Epithelial cell of proximal tubule (primary cell): ENCODE results near the gene MARK4. TPM values are rescaled to one million over a fixed set of nuclear protein-coding genes. Genes with fewer than 3 reads are reported as not detected.
"Not testable (repeated sequence)": the region's sequence is repeated elsewhere in the genome, so short reads cannot be mapped to it uniquely, and the experiment has no call there.

Experiments used
- DNase-seq: peaks from one replicate; pipeline ENCODE4 v3.0.0-alpha.2; 2011; ENCODE audit warnings: low read depth
- H3K4me3 ChIP-seq: 2 replicates; pipeline ENCODE4 v1.5.1; 2011; ENCODE audit warnings: low read depth, mild to moderate bottlenecking, low read length
- total RNA-seq: library from RNA; depleted of rRNA; stranded (reverse); fragments of >200 nt; gene quantifications from 2 replicates; pipeline ENCODE4 v1.2.3, GENCODE V29; 2015
- TF ChIP-seq, protein P1 (sequence below): conservative IDR thresholded peaks from 2 replicates; pipeline ENCODE4 v1.5.1; 2012; ENCODE audit warnings: low read depth, mild to moderate bottlenecking, low read length

The MARK4 gene
- total RNA-seq, 1 donor from 2014 or later = 12.6 TPM

DNA sequence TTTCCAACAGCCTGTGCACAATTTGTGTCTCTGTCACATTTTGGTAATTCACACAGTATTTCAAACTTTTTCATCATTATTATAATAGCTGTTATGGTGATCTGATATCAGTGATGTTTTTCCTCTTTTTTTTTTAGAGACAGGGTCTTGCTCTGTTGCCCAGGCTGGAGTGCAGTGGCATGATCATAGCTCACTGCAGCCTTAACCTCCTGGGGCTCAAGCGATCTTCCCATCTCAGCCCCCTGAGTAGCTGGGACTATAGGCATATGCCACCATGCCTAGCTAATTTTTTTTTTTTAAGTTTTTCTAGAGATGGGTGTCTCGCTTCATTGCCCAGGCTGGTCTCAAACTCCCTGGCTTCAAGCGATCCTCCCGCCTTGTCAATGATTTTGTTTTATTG, 5.8 kb downstream of the MARK4 start:
- TF ChIP-seq, protein P1, sequence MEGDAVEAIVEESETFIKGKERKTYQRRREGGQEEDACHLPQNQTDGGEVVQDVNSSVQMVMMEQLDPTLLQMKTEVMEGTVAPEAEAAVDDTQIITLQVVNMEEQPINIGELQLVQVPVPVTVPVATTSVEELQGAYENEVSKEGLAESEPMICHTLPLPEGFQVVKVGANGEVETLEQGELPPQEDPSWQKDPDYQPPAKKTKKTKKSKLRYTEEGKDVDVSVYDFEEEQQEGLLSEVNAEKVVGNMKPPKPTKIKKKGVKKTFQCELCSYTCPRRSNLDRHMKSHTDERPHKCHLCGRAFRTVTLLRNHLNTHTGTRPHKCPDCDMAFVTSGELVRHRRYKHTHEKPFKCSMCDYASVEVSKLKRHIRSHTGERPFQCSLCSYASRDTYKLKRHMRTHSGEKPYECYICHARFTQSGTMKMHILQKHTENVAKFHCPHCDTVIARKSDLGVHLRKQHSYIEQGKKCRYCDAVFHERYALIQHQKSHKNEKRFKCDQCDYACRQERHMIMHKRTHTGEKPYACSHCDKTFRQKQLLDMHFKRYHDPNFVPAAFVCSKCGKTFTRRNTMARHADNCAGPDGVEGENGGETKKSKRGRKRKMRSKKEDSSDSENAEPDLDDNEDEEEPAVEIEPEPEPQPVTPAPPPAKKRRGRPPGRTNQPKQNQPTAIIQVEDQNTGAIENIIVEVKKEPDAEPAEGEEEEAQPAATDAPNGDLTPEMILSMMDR = no peak
- no peak overlapping the region for H3K4me3 ChIP-seq
- DNase-seq = no peak

DNA sequence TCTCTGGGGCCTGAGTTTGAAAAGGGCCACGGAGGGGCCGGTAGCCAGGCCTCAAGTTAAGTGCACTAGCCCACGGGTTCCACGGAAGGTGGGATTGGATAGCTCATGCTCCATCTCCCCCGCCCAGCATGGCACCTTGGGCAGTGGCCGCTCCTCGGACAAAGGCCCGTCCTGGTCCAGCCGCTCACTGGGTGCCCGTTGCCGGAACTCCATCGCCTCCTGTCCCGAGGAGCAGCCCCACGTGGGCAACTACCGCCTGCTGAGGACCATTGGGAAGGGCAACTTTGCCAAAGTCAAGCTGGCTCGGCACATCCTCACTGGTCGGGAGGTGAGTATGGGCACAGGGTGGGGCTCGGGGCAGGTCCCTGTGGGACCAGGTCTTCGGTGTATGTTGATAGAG, 7.8 kb downstream of the MARK4 start:
- no peak overlapping the region for H3K4me3 ChIP-seq
- TF ChIP-seq, protein P1 = no peak
- DNase-seq = no peak

DNA sequence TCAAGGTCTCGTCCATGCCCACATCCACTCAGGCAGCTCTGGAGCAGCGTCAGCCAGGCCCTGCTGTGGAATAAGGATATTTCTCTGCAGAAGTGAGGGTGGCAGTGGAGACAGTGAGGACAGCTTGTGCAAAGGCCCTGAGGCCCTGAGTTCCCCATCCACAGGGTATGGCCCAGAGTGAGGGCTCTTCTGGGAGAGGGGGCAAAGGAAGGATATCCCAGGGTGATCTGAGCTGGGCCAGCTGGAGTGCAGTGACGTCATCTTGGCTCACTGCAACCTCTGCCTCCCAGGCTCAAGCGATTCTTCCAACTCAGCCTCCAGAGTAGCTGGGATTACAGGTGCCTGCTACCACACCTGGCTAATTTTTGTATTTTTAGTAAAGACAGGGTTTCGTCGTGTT, 11.5 kb downstream of the MARK4 start:
- no peak for DNase-seq

DNA sequence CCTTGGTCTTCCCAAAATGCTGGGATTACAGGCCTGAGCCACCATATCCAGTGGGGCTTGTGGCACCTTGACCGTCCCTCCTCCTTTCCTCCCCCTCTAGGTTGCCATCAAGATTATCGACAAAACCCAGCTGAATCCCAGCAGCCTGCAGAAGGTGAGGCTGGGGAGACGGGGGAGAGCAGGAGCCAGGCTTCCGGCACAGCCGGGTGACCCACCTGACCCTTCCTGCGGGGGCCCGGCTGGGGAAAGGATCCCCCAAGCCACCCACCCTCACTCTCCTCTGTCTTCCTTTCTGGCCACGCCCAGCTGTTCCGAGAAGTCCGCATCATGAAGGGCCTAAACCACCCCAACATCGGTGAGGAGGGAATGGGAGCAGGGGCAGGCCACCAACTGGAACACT, 11.9 kb downstream of the MARK4 start:
- TF ChIP-seq, protein P1 = no peak

More for the DNA sequence above, 11.5 kb downstream of the MARK4 start:
- H3K4me3 ChIP-seq = no peak overlapping the region
- TF ChIP-seq, protein P1 = no peak

DNA sequence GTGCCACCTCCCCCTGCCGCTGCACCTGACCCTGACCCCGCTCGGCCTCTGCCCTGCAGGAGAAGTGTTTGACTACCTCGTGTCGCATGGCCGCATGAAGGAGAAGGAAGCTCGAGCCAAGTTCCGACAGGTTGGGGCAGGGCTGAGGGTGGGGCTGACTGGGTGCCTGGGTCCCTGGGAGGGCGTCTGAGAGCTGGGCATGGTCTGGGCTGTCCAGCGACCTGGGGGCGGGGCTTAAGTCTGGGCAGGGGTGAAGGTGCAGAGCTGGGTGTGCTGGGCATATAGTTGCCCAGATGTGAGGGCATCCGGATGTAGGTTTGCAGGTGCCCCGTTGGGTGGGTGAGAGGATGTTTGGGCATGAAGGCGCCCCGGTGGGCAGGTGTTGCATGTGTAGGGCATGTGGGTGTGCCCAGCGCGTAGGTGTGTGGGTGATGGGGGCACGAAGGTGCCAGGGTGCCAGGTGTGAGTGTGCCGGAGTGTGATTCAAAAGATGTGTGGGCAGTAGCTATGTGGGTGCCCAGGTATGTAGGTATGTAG, 13.8 kb downstream of the MARK4 start:
- TF ChIP-seq, protein P1 = no peak
- no peak for DNase-seq
- no peak overlapping the region for H3K4me3 ChIP-seq

More for the DNA sequence above, 11.9 kb downstream of the MARK4 start:
- no peak overlapping the region for H3K4me3 ChIP-seq
- DNase-seq = no peak

DNA sequence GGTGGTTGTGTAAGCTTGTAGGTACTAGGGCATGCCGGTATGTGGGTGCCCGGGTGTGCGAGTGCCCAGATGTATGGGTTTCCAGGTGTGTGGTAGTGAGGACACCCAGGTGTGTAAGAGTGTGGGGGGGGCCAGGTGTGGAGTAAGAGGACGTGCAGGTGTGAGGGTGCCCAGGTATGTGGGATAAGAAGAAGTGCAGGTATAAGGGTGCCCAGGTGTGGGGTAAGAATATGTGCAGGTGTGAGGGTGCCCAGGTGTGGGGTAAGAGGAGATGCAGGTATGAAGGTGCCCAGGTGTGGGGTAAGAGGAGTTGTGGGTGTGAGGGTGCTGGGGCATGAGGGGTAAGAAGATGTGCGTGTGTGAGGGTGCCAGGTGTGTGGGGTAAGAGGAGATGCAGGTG, 14.3 kb downstream of the MARK4 start:
- DNase-seq = no peak
- no peak overlapping the region for H3K4me3 ChIP-seq
- TF ChIP-seq, protein P1 = no peak

DNA sequence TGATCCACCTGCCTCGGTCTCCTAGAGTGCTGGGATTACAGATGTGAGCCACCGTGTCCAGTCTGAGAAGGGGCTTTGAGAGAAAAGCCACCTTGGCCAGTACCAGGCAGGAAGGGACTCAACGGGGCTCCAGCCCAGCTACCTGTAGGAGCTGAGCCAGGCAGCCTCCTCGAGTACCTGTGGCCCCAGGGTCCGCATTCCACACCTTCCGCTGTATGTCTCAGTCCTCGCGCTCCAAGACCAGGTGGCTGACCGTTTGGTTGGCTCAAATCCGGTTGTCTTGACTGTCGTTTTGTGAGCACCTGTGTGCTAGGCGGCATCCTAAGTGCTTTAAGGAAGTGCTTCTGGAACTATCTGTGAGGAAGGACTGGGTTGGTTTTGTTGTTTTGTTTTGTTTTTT, 16.2 kb downstream of the MARK4 start:
- DNase-seq = no peak
- no peak overlapping the region for H3K4me3 ChIP-seq
- TF ChIP-seq, protein P1 = no peak

DNA sequence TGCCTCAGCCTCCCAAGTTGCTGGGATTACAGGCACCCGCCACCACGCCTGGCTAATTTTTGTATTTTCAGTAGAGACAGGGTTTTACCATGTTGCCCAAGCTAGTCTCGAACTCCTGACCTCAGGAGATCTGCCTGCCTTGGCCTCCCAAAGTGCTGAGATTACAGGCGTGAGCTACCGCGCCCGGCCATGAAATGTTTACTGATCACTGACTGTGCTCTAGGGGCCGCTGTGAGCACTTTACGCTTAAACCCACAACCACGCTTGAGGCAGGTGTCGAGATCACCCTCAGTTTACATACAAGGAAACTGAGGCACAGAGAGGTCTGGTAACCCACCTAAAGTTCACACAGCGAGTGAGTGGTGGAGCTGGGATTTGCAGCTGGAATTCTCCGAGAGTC, 18.9 kb downstream of the MARK4 start:
- DNase-seq, H3K4me3 ChIP-seq: not testable (repeated sequence)
